ENCODE data around the gene FAM53B.

Gene FAM53B

GRCh38 chr10:124640056-124640455 is 104.1 kb downstream of the FAM53B start:
- peak overlapping the region; percentile 68; the same call in 1 of the 2 replicates for H3K9ac ChIP-seq

GRCh38 chr10:124639646-124640045 is 104.5 kb downstream of the FAM53B start:
- Histone ChIP-seq H3K4me1 (peaks cover 93% of the 10 kb centered on the region), H3K9ac (0 out of 2 replicates have a peak overlapping the region, but pooled peaks have one; percentile 27), H3K36me3 (peaks cover 26% of the 10 kb centered on the region), H3K4me2 (peak overlapping the region; percentile 99), H3K9me3 (peaks cover 1% of the 10 kb centered on the region; the same call in 1 of the 2 replicates), H3K4me3 (no peak overlapping the region), H3K27ac (peak overlapping the region; percentile 80), H3K27me3 (no peaks in the 10 kb centered on the region), H4K20me1 (peaks cover 98% of the 10 kb centered on the region)
- no peak for TF ChIP-seq Cebpa-rat (IDR thresholded peaks at IDR 0.05)

More at GRCh38 chr10:124640056-124640455, 104.1 kb downstream of the FAM53B start:
- Histone ChIP-seq H3K4me3 (no peak overlapping the region), H3K9me3 (no peaks in the 10 kb centered on the region), H3K27me3 (no peaks in the 10 kb centered on the region), H3K4me1 (peaks cover 97% of the 10 kb centered on the region), H4K20me1 (peaks cover 100% of the 10 kb centered on the region), H3K27ac (peak overlapping the region; percentile 80), H3K4me2 (peak overlapping the region; percentile 99), H3K36me3 (peaks cover 25% of the 10 kb centered on the region)
- no peak for TF ChIP-seq Cebpa-rat (IDR thresholded peaks at IDR 0.05)

DNA sequence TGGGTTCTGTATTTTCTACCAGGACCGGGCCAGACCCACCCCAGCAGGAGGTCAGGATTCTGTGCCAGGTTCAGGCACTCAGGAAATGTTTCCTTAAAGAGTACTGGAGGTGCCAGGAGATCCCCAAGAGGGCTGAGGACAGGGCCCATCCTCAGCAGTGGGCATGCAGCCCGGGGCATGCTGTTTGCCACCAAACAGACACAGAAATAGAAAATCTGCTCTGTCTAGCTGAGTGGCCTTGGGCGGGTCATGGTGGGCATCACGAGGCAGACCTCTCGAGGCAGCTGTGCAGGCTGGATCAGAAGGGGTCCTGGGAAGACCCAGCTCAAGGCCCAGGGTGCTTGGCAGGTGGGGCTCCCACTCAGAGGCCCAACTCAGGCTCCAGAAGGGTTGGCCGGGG is 105.0 kb downstream of the FAM53B start:
- Histone ChIP-seq H3K4me3 (no peak overlapping the region), H3K27me3 (no peaks in the 10 kb centered on the region), H3K4me1 (peaks cover 88% of the 10 kb centered on the region), H3K9ac (0 out of 2 replicates have a peak overlapping the region, but pooled peaks have one; percentile 27), H3K36me3 (peaks cover 31% of the 10 kb centered on the region), H3K9me3 (peaks cover 5% of the 10 kb centered on the region), H3K4me2 (peak overlapping the region; percentile 99), H3K27ac (peak overlapping the region; percentile 43), H4K20me1 (peaks cover 98% of the 10 kb centered on the region)
- no peak for TF ChIP-seq Cebpa-rat (IDR thresholded peaks at IDR 0.05)

DNA sequence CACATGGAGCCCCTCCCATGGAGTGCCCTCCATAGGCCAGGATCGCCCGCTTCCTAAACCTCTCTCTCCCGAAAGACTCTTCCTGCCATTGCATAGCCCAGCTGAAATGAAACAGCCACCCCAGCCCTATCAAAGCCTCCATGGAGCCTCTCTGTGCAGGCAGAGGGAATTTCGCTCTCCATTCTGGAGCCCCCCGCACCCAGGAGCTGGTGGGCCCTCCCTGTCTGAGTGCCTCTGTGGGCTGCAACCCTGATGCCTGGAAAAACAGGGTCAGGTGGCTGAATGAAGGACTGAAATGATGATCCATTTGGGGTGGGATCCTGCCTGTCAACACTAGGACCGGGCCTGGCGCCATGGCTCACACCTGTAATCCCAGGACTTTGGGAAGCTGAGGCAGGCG is 106.4 kb downstream of the FAM53B start:
- Histone ChIP-seq H3K27ac (peak overlapping the region; percentile 14; the same call in 1 of the 2 replicates), H3K9me3 (peaks cover 9% of the 10 kb centered on the region), H3K36me3 (peaks cover 38% of the 10 kb centered on the region), H3K4me3 (no peak overlapping the region), H3K4me1 (peaks cover 76% of the 10 kb centered on the region), H3K27me3 (no peaks in the 10 kb centered on the region), H4K20me1 (peaks cover 98% of the 10 kb centered on the region), H3K9ac (no peak overlapping the region), H3K4me2 (peak overlapping the region; percentile 69)
- no peak for TF ChIP-seq Cebpa-rat (IDR thresholded peaks at IDR 0.05)

GRCh38 chr10:124637091-124637700 is 107.0 kb downstream of the FAM53B start:
- no peaks in the 10 kb centered on the region for H3K27me3 ChIP-seq
- peak overlapping the region; percentile 69 for H3K4me2 ChIP-seq
- peak overlapping the region; percentile 13; the same call in 1 of the 2 replicates for H3K9ac ChIP-seq
- peaks cover 76% of the 10 kb centered on the region for H3K4me1 ChIP-seq
- peaks cover 9% of the 10 kb centered on the region for H3K9me3 ChIP-seq
- peak overlapping the region; percentile 44 for H3K27ac ChIP-seq
- TF ChIP-seq Cebpa-rat (IDR thresholded peaks at IDR 0.05) = no peak
- peaks cover 44% of the 10 kb centered on the region for H3K36me3 ChIP-seq
- peaks cover 98% of the 10 kb centered on the region for H4K20me1 ChIP-seq
- no peak overlapping the region for H3K4me3 ChIP-seq

- TF ChIP-seq Cebpa-rat (IDR thresholded peaks at IDR 0.05) = no peak
- Histone ChIP-seq H3K4me2 (peak overlapping the region; percentile 69), H3K4me3 (no peak overlapping the region)
Observed at GRCh38 chr10:124636271-124636995, 107.7 kb downstream of the FAM53B start.

DNA sequence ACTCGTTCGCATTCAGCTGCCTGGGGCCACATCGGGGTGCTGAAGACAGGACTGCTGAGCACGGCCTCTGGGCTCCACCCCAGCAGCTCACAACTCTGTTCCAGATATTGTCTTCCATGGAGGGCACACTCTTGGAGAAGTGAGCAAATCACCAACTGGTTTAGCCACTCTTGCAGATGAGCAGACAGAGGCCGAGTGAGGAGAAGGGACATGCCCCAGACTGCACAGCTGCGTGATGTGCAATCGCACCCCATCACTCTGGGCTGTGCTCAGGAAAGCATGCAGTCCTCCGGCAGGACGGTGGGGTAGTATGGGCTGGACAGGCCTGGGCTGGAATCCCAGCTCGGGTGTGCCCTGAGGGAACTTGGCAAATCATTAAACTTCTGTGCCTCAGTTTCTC is 111.6 kb downstream of the FAM53B start:
- peaks cover 76% of the 10 kb centered on the region for H3K4me1 ChIP-seq
- no peak overlapping the region for H3K27ac ChIP-seq
- H4K20me1 ChIP-seq = peaks cover 98% of the 10 kb centered on the region
- H3K9me3 ChIP-seq = peaks cover 9% of the 10 kb centered on the region
- TF ChIP-seq Cebpa-rat (IDR thresholded peaks at IDR 0.05) = no peak
- no peak overlapping the region for H3K4me3 ChIP-seq
- peak overlapping the region; percentile 96 for H3K4me2 ChIP-seq
- H3K27me3 ChIP-seq = no peaks in the 10 kb centered on the region
- peaks cover 31% of the 10 kb centered on the region for H3K36me3 ChIP-seq
- H3K9ac ChIP-seq = 0 out of 2 replicates have a peak overlapping the region, but pooled peaks have one; percentile 3

More at GRCh38 chr10:124636271-124636995, 107.7 kb downstream of the FAM53B start:
- H3K36me3 ChIP-seq = peaks cover 51% of the 10 kb centered on the region
- H4K20me1 ChIP-seq = peaks cover 98% of the 10 kb centered on the region
- H3K4me1 ChIP-seq = peaks cover 76% of the 10 kb centered on the region
- H3K27ac ChIP-seq = peak overlapping the region; percentile 44
- peak overlapping the region; percentile 13; the same call in 1 of the 2 replicates for H3K9ac ChIP-seq
- H3K9me3 ChIP-seq = peaks cover 9% of the 10 kb centered on the region
- H3K27me3 ChIP-seq = no peaks in the 10 kb centered on the region

GRCh38 chr10:124632064-124632531 is 112.1 kb downstream of the FAM53B start:
- H3K27ac ChIP-seq = no peak overlapping the region
- H3K4me3 ChIP-seq = no peak overlapping the region

GRCh38 chr10:124630551-124630950 is 113.6 kb downstream of the FAM53B start:
- Histone ChIP-seq H3K9ac (no peak overlapping the region), H3K4me2 (peak overlapping the region; percentile 96), H3K4me3 (no peak overlapping the region), H4K20me1 (peaks cover 98% of the 10 kb centered on the region), H3K9me3 (peaks cover 9% of the 10 kb centered on the region), H3K27me3 (peaks cover 6% of the 10 kb centered on the region; the same call in 1 of the 2 replicates), H3K36me3 (peaks cover 29% of the 10 kb centered on the region), H3K27ac (no peak overlapping the region), H3K4me1 (peaks cover 76% of the 10 kb centered on the region)
- no peak for TF ChIP-seq Cebpa-rat (IDR thresholded peaks at IDR 0.05)

More at GRCh38 chr10:124632064-124632531, 112.1 kb downstream of the FAM53B start:
- peaks cover 9% of the 10 kb centered on the region for H3K9me3 ChIP-seq
- H3K4me2 ChIP-seq = peak overlapping the region; percentile 96
- peaks cover 76% of the 10 kb centered on the region for H3K4me1 ChIP-seq
- H3K36me3 ChIP-seq = peaks cover 31% of the 10 kb centered on the region
- H4K20me1 ChIP-seq = peaks cover 98% of the 10 kb centered on the region
- no peak for TF ChIP-seq Cebpa-rat (IDR thresholded peaks at IDR 0.05)
- 0 out of 2 replicates have a peak overlapping the region, but pooled peaks have one; percentile 3 for H3K9ac ChIP-seq
- H3K27me3 ChIP-seq = no peaks in the 10 kb centered on the region
